Neural progenitor cell (in vitro differentiated cells): ENCODE data around the gene CDH23. TPM values are rescaled to one million over a fixed set of nuclear protein-coding genes. Genes with fewer than 3 reads are reported as not detected.

Experiments used
- DNase-seq: peaks from one replicate; pipeline ENCODE4 v3.0.0-alpha.2; 2016; ENCODE audit warnings: low spot score
- H2AFZ ChIP-seq: fragments of 200-600 bp; sonication (generic); replicated peaks from 2 replicates; pipeline ENCODE4 v1.6.1; 2016; ENCODE audit warnings: antibody characterized with exemption
- H3F3A ChIP-seq: fragments of 200-600 bp; sonication (generic); 2 replicates; pipeline ENCODE4 v1.6.1; 2016; ENCODE audit warnings: antibody characterized with exemption, low read depth
- H3K27ac ChIP-seq: fragments of 200-600 bp; sonication (generic); 2 replicates; pipeline ENCODE4 v1.5.1; 2016; ENCODE audit warnings: mild to moderate bottlenecking
- H3K27me3 ChIP-seq: fragments of 200-600 bp; sonication (generic); 2 replicates; pipeline ENCODE4 v1.6.1; 2016; ENCODE audit warnings: mild to moderate bottlenecking, moderate library complexity
- H3K36me3 ChIP-seq: fragments of 200-600 bp; sonication (generic); 2 replicates; pipeline ENCODE4 v1.5.1; 2016
- H3K4me1 ChIP-seq: fragments of 200-600 bp; sonication (generic); 2 replicates; pipeline ENCODE4 v1.6.1; 2016; ENCODE audit warnings: mixed run types
- H3K4me2 ChIP-seq: fragments of 200-600 bp; sonication (generic); 2 replicates; pipeline ENCODE4 v1.6.1; 2016
- H3K4me3 ChIP-seq: fragments of 200-600 bp; sonication (generic); 2 replicates; pipeline ENCODE4 v1.5.1; 2016
- H3K79me2 ChIP-seq: fragments of 200-600 bp; sonication (generic); 2 replicates; pipeline ENCODE4 v1.6.1; 2016; ENCODE audit warnings: low read depth
- H3K9ac ChIP-seq: fragments of 200-600 bp; sonication (generic); 2 replicates; pipeline ENCODE4 v1.6.1; 2016
- H3K9me3 ChIP-seq: fragments of 200-600 bp; sonication (generic); 2 replicates; pipeline ENCODE4 v1.5.1; 2016; ENCODE audit warnings: low read depth
- H4K20me1 ChIP-seq: fragments of 200-600 bp; sonication (generic); 2 replicates; pipeline ENCODE4 v1.6.1; 2016; ENCODE audit warnings: low read depth
- H3K27ac Mint-ChIP-seq: 3 replicates; pipeline ENCODE4 v1.8.0; 2021; ENCODE audit warnings: mixed read lengths
- H3K27me3 Mint-ChIP-seq: 2 replicates; pipeline ENCODE4 v1.8.0; 2022; ENCODE audit warnings: low read depth, mild to moderate bottlenecking, inconsistent platforms, moderate library complexity, mixed read lengths; ENCODE audit not compliant: insufficient read depth
- H3K36me3 Mint-ChIP-seq: 3 replicates; pipeline ENCODE4 v1.8.0; 2021; ENCODE audit warnings: mixed read lengths
- H3K4me1 Mint-ChIP-seq: 3 replicates; pipeline ENCODE4 v1.8.0; 2021; ENCODE audit warnings: mixed read lengths
- H3K4me3 Mint-ChIP-seq: 3 replicates; pipeline ENCODE4 v1.8.0; 2021; ENCODE audit warnings: mild to moderate bottlenecking, moderate library complexity, mixed read lengths
- H3K9me3 Mint-ChIP-seq: 3 replicates; pipeline ENCODE4 v1.8.0; 2020; ENCODE audit warnings: mixed read lengths
- CTCF ChIP-seq: fragments of 200-600 bp; sonication (generic); IDR thresholded peaks from 2 replicates; pipeline ENCODE4 v1.5.1; 2017; ENCODE audit warnings: antibody characterized with exemption, mild to moderate bottlenecking
- EZH2 ChIP-seq: fragments of 200-600 bp; sonication (generic); IDR thresholded peaks from 2 replicates; pipeline ENCODE4 v1.6.1; 2017; ENCODE audit warnings: antibody characterized with exemption, mild to moderate bottlenecking, moderate library complexity
- EZH2phosphoT487 ChIP-seq: fragments of 200-600 bp; sonication (generic); IDR thresholded peaks from 2 replicates; pipeline ENCODE4 v1.6.1; 2017; ENCODE audit warnings: antibody characterized with exemption
- total RNA-seq: library from RNA; depleted of rRNA; stranded (reverse); fragments of >200 nt; gene quantifications from 2 replicates; pipeline ENCODE4 v1.2.3, GENCODE V29; 2015; ENCODE audit warnings: low replicate concordance

Gene CDH23
- total RNA-seq, 1 donor from 2014 or later = 5.9 TPM

- H3K4me1 ChIP-seq = peaks cover 10% of the 10 kb centered on the region
- H2AFZ ChIP-seq = no peak overlapping the region
- no peaks in the 10 kb centered on the region for H3F3A ChIP-seq
- H3K4me3 Mint-ChIP-seq = no peak overlapping the region
- H3K36me3 Mint-ChIP-seq = no peaks in the 10 kb centered on the region
- no peaks in the 10 kb centered on the region for H3K9me3 ChIP-seq
- H3K27ac ChIP-seq = no peak overlapping the region
- no peaks in the 10 kb centered on the region for H4K20me1 ChIP-seq
- no peak overlapping the region for H3K27ac Mint-ChIP-seq
- H3K9ac ChIP-seq = no peak overlapping the region
- H3K27me3 ChIP-seq = no peaks in the 10 kb centered on the region
- no peaks in the 10 kb centered on the region for H3K36me3 ChIP-seq
- no peaks in the 10 kb centered on the region for H3K79me2 ChIP-seq
- TF ChIP-seq EZH2phosphoT487 (no peak), EZH2 (no peak), CTCF (no peak)
- H3K4me1 Mint-ChIP-seq = peaks cover 11% of the 10 kb centered on the region
- H3K4me2 ChIP-seq = no peak overlapping the region
- no peaks in the 10 kb centered on the region for H3K9me3 Mint-ChIP-seq
- peaks cover 2% of the 10 kb centered on the region for H3K27me3 Mint-ChIP-seq
- DNase-seq = no peak
- H3K4me3 ChIP-seq = no peak overlapping the region
These were observed 306.9 kb downstream of the CDH23 start for GRCh38 chr10:71703577-71703976.

- Mint-ChIP-seq H3K27me3 (peaks cover 4% of the 10 kb centered on the region), H3K4me3 (no peak overlapping the region), H3K27ac (no peak overlapping the region), H3K4me1 (peaks cover 7% of the 10 kb centered on the region), H3K36me3 (no peaks in the 10 kb centered on the region), H3K9me3 (no peaks in the 10 kb centered on the region)
- no peaks in the 10 kb centered on the region for H3F3A ChIP-seq
- no peaks in the 10 kb centered on the region for H3K36me3 ChIP-seq
- TF ChIP-seq EZH2phosphoT487 (no peak), CTCF (no peak), EZH2 (no peak)
- H2AFZ ChIP-seq = no peak overlapping the region
- no peak for DNase-seq
- H3K79me2 ChIP-seq = no peaks in the 10 kb centered on the region
- no peak overlapping the region for H3K27ac ChIP-seq
- no peaks in the 10 kb centered on the region for H4K20me1 ChIP-seq
- no peak overlapping the region for H3K4me3 ChIP-seq
- no peak overlapping the region for H3K9ac ChIP-seq
- H3K27me3 ChIP-seq = no peaks in the 10 kb centered on the region
- no peaks in the 10 kb centered on the region for H3K9me3 ChIP-seq
- peaks cover 10% of the 10 kb centered on the region for H3K4me1 ChIP-seq
- H3K4me2 ChIP-seq = no peak overlapping the region
These were observed 308.1 kb downstream of the CDH23 start for GRCh38 chr10:71704816-71705215.

GRCh38 chr10:71705582-71705981 is 308.9 kb downstream of the CDH23 start:
- TF ChIP-seq EZH2 (no peak), EZH2phosphoT487 (no peak), CTCF (no peak)
- Histone ChIP-seq H3K4me3 (no peak overlapping the region), H3K9me3 (no peaks in the 10 kb centered on the region), H3K4me1 (peaks cover 7% of the 10 kb centered on the region), H2AFZ (no peak overlapping the region), H4K20me1 (no peaks in the 10 kb centered on the region), H3F3A (no peaks in the 10 kb centered on the region), H3K36me3 (no peaks in the 10 kb centered on the region), H3K27ac (no peak overlapping the region), H3K9ac (no peak overlapping the region), H3K27me3 (no peaks in the 10 kb centered on the region), H3K79me2 (no peaks in the 10 kb centered on the region), H3K4me2 (no peak overlapping the region)
- Mint-ChIP-seq H3K9me3 (no peaks in the 10 kb centered on the region), H3K27ac (no peak overlapping the region), H3K4me1 (peaks cover 5% of the 10 kb centered on the region), H3K4me3 (no peak overlapping the region), H3K27me3 (peaks cover 4% of the 10 kb centered on the region), H3K36me3 (no peaks in the 10 kb centered on the region)
- DNase-seq = no peak
